PC-3 (cell line): Measurements from ENCODE around the gene STIM1. TPM values are rescaled to one million over a fixed set of nuclear protein-coding genes. Genes with fewer than 3 reads are reported as not detected.
"Not testable (repeated sequence)": the region's sequence is repeated elsewhere in the genome, so short reads cannot be mapped to it uniquely, and the experiment has no call there.

Experiments used
- ATAC-seq: fragments of 200-7000 bp; cut with Tn5 transposase; 2 replicates; pipeline ENCODE4 v1.9.1; 2020; ENCODE audit warnings: mild to moderate bottlenecking, moderate library complexity
- BruUV-seq: library from RNA; stranded (reverse); fragments of 400-500 nt; replicated peaks from 2 replicates; lab custom pipeline; 2021; lab: Mats Ljungman, UMichigan
- CTCF ChIA-PET: fragments of 300-600 bp; sonication (Branson Sonifier 250); formaldehyde crosslinking; loops from one replicate; lab custom pipeline; 2022; ENCODE audit warnings: antibody characterized with exemption; lab: Charles Lee
- POLR2A ChIA-PET: fragments of 300-600 bp; sonication (Branson Sonifier 250); formaldehyde crosslinking; loops from one replicate; lab custom pipeline; 2022; ENCODE audit warnings: antibody characterized with exemption; ENCODE audit not compliant: unreplicated experiment; lab: Charles Lee
- DNase-seq: peaks from one replicate; pipeline ENCODE4 v3.0.0-alpha.2; 2015
- H2AFZ ChIP-seq: fragments of 300-600 bp; sonication (generic); 2 replicates; pipeline ENCODE4 v1.6.0; 2016; ENCODE audit warnings: antibody characterized with exemption, low read length
- H3F3A ChIP-seq: fragments of 300-600 bp; sonication (generic); one replicate; pipeline ENCODE4 v1.6.0; 2017; ENCODE audit warnings: antibody characterized with exemption, low read length, control low read depth, mild to moderate bottlenecking; ENCODE audit not compliant: unreplicated experiment
- H3K27ac ChIP-seq: fragments of 300-600 bp; sonication (generic); 2 replicates; pipeline ENCODE4 v1.5.1; 2016; ENCODE audit warnings: mild to moderate bottlenecking, low read length
- H3K27me3 ChIP-seq: fragments of 300-600 bp; sonication (generic); 2 replicates; pipeline ENCODE4 v1.6.1; 2016; ENCODE audit warnings: low read length, mixed read lengths
- H3K36me3 ChIP-seq: fragments of 300-600 bp; sonication (generic); 2 replicates; pipeline ENCODE4 v1.6.1; 2016; ENCODE audit warnings: low read depth, mixed run types, low read length, mixed read lengths
- H3K4me1 ChIP-seq: fragments of 300-600 bp; sonication (generic); 2 replicates; pipeline ENCODE4 v1.5.1; 2016; ENCODE audit warnings: low read length; ENCODE audit not compliant: insufficient read depth
- H3K4me2 ChIP-seq: fragments of 300-600 bp; sonication (generic); 2 replicates; pipeline ENCODE4 v1.6.0; 2016; ENCODE audit warnings: low read length
- H3K4me3 ChIP-seq: fragments of 300-600 bp; sonication (generic); 2 replicates; pipeline ENCODE4 v1.5.1; 2016; ENCODE audit warnings: mild to moderate bottlenecking, low read length, mixed read lengths
- H3K79me2 ChIP-seq: fragments of 300-600 bp; sonication (generic); 2 replicates; pipeline ENCODE4 v1.6.1; 2017; ENCODE audit warnings: low read length, mixed read lengths
- H3K9ac ChIP-seq: fragments of 300-600 bp; sonication (generic); 2 replicates; pipeline ENCODE4 v1.6.0; 2016; ENCODE audit warnings: mild to moderate bottlenecking, low read length
- H3K9me2 ChIP-seq: fragments of 300-600 bp; sonication (generic); replicated peaks from 2 replicates; pipeline ENCODE4 v1.6.1; 2016; ENCODE audit warnings: mixed run types, low read length, mixed read lengths
- H3K9me3 ChIP-seq: fragments of 300-600 bp; sonication (generic); 2 replicates; pipeline ENCODE4 v1.6.1; 2016; ENCODE audit warnings: low read length, mixed read lengths
- H4K20me1 ChIP-seq: fragments of 300-600 bp; sonication (generic); 2 replicates; pipeline ENCODE4 v1.6.1; 2016; ENCODE audit warnings: low read length, mixed read lengths
- CTCF ChIP-seq: fragments of 300-600 bp; sonication (generic); conservative IDR thresholded peaks from 2 replicates; pipeline ENCODE4 v1.5.1; 2017; ENCODE audit warnings: antibody characterized with exemption, low read depth, mild to moderate bottlenecking, low read length
- EZH2 ChIP-seq: fragments of 300-600 bp; sonication (generic); IDR thresholded peaks from one replicate; pipeline ENCODE4 v1.6.1; 2017; ENCODE audit warnings: antibody characterized with exemption, mild to moderate bottlenecking, low read length; ENCODE audit not compliant: unreplicated experiment
- EZH2phosphoT487 ChIP-seq: fragments of 300-600 bp; sonication (generic); IDR thresholded peaks from 2 replicates; pipeline ENCODE4 v1.6.1; 2018; ENCODE audit warnings: mild to moderate bottlenecking, antibody characterized with exemption, low read length, borderline replicate concordance
- intact Hi-C: fragments of 100-400 bp; cut with micrococcal nuclease; formaldehyde crosslinking; loops from 2 replicates; pipeline ENCODE4 v1.9.0; 2023
- total RNA-seq: library from RNA; depleted of rRNA; stranded (reverse); fragments of >200 nt; gene quantifications from 2 replicates; pipeline ENCODE4 v1.2.3, GENCODE V29; 2014

Gene STIM1
- total RNA-seq, 1 experiment from 2014 or later: 22.8 TPM

- Histone ChIP-seq H3K4me1 (peaks cover 15% of the 10 kb centered on the region), H3K27ac (peak overlapping the region; percentile 48), H3K9ac (no peak overlapping the region), H3K36me3 (peaks cover 4% of the 10 kb centered on the region; the same call in 1 of the 2 replicates), H3K4me3 (no peak overlapping the region), H3K4me2 (no peak overlapping the region), H3K9me3 (peaks cover 10% of the 10 kb centered on the region), H4K20me1 (no peaks in the 10 kb centered on the region), H3K27me3 (no peaks in the 10 kb centered on the region), H3K79me2 (no peaks in the 10 kb centered on the region), H3K9me2 (no peaks in the 10 kb centered on the region), H2AFZ (no peak overlapping the region), H3F3A (no peaks in the 10 kb centered on the region)
- POLR2A ChIA-PET: no interaction called here
- DNase-seq (no peak), ATAC-seq (no peak)
- TF ChIP-seq EZH2phosphoT487: no peak
- no peak for TF ChIP-seq CTCF
- TF ChIP-seq EZH2: no peak
- CTCF ChIA-PET: interaction anchor here (0.5 to 0.7 kb wide), 2 partner anchors 156 to 179 kb away, joined by 4 to 6 read pairs; partner anchors contain the start of gene RHOG
- no TSS peak for BruUV-seq
- intact Hi-C loops: no loop called here
These were observed 141.2 kb downstream of the STIM1 start for GRCh38 chr11:3996651-3997050.

- H2AFZ ChIP-seq, H3K4me3 ChIP-seq, intact Hi-C loops, H3K4me1 ChIP-seq, DNase-seq, CTCF ChIA-PET, POLR2A ChIA-PET, H3K9me2 ChIP-seq, H3K4me2 ChIP-seq, H3K79me2 ChIP-seq, H3F3A ChIP-seq, H4K20me1 ChIP-seq, BruUV-seq, H3K9ac ChIP-seq, H3K9me3 ChIP-seq, H3K36me3 ChIP-seq, H3K27ac ChIP-seq, H3K27me3 ChIP-seq, ATAC-seq: not testable (repeated sequence)
These were observed 149.3 kb downstream of the STIM1 start for GRCh38 chr11:4004753-4005152.

- BruUV-seq: no TSS peak
- H3F3A ChIP-seq: no peaks in the 10 kb centered on the region
- H3K4me3 ChIP-seq: no peak overlapping the region
- no peak overlapping the region for H3K9ac ChIP-seq
- DNase-seq: no peak
- H3K27ac ChIP-seq: no peak overlapping the region
- ChIA-PET POLR2A (no interaction called here), CTCF (no interaction called here)
- no peak overlapping the region for H3K4me2 ChIP-seq
- H2AFZ ChIP-seq: no peak overlapping the region
- no peaks in the 10 kb centered on the region for H3K4me1 ChIP-seq
- no peaks in the 10 kb centered on the region for H3K27me3 ChIP-seq
- TF ChIP-seq CTCF: no peak
- TF ChIP-seq EZH2: no peak
- TF ChIP-seq EZH2phosphoT487: no peak
- H3K36me3 ChIP-seq: no peaks in the 10 kb centered on the region
- ATAC-seq: no peak
- no peaks in the 10 kb centered on the region for H3K9me3 ChIP-seq
- H3K79me2 ChIP-seq: no peaks in the 10 kb centered on the region
- H4K20me1 ChIP-seq: no peaks in the 10 kb centered on the region
- intact Hi-C loops: no loop called here
- no peaks in the 10 kb centered on the region for H3K9me2 ChIP-seq
These were observed 151.6 kb downstream of the STIM1 start for GRCh38 chr11:4006946-4007680.
